ENCODE results near the gene NPC2.

NPC2 gene

DNA sequence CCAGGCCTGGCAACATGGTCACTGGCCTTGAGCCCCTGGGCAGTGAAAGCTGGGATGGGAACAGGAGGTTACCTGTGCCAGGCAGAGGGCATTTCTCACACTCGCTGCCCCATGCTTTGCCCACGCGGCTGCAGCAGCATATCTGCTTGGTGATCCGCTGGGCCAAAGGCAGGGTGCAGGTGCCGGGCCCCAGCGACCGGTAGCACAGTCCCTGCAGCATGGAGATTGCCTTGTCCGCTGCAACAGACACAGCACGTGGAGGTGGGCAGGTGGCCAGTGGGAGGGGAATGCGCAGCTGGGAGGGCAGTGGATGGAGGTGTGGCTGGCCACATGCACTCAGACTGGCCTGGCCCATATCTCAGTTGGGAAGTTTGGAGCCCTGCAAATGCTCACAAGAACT lies 35.8 kb upstream of the NPC2 start:
- Histone ChIP-seq H3K56ac (ENCODE audit: low read length) (no peak overlapping the region), H2AK5ac (ENCODE audit: low read length) (no peak overlapping the region), H3K27me3 (ENCODE audit: insufficient read depth, low read length, poor library complexity) (no peaks in the 10 kb centered on the region), H3K36me3 (ENCODE audit: control insufficient read depth, insufficient read depth, low read length) (no peaks in the 10 kb centered on the region), H3K79me2 (ENCODE audit: control insufficient read depth, insufficient read depth, low read length) (no peaks in the 10 kb centered on the region), H3K27ac (ENCODE audit: low read depth, low read length) (no peak overlapping the region), H3K4me1 (ENCODE audit: control insufficient read depth, low read depth, low read length) (no peaks in the 10 kb centered on the region), H3K4me3 (ENCODE audit: low read length) (no peak overlapping the region), H4K5ac (ENCODE audit: low read length) (no peak overlapping the region), H2BK5ac (ENCODE audit: low read length) (no peak overlapping the region), H3K18ac (ENCODE audit: low read length) (no peak overlapping the region), H2BK15ac (replicated peaks; ENCODE audit: low read depth) (no peak overlapping the region), H4K8ac (ENCODE audit: low read depth, low read length) (no peak overlapping the region), H3K79me1 (ENCODE audit: low read length) (no peaks in the 10 kb centered on the region), H3K4ac (ENCODE audit: low read depth, low read length) (no peak overlapping the region), H3K9ac (ENCODE audit: low read length) (no peak overlapping the region), H2BK120ac (ENCODE audit: low read depth, low read length) (no peak overlapping the region), H3K4me2 (ENCODE audit: low read length) (no peak overlapping the region), H3K23ac (ENCODE audit: low read length) (no peak overlapping the region)
- no CpG with 5 or more reads among the region's 10 CpGs for WGBS (ENCODE audit: extremely low coverage, insufficient coverage, low lambda C conversion rate)
- no peak for DNase-seq

DNA sequence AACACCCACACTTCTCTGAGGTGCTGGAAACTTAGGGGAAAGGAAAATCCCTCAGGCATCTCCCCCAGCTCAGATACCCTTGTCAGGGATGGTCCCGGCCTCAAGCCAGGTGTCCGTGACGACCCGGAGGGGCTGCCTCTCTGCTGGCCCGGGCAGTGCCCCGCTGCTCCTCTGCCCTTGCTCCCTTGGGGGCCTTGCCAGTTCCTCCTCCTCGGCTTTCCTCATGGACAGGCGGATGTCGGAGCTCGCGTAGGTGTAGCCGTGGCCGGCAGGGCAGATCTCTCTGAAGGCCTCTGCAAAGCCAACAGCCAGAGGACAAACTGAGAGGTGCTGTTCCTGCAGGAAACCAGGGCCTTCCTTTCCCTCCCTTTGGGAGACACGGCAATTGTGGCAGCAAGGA lies 35.3 kb upstream of the NPC2 start:
- Histone ChIP-seq H3K36me3 (ENCODE audit: control insufficient read depth, insufficient read depth, low read length) (no peaks in the 10 kb centered on the region), H3K9ac (ENCODE audit: low read length) (no peak overlapping the region), H2BK5ac (ENCODE audit: low read length) (no peak overlapping the region), H2BK15ac (replicated peaks; ENCODE audit: low read depth) (no peak overlapping the region), H3K27me3 (ENCODE audit: insufficient read depth, low read length, poor library complexity) (no peaks in the 10 kb centered on the region), H3K4me1 (ENCODE audit: control insufficient read depth, low read depth, low read length) (no peaks in the 10 kb centered on the region), H3K27ac (ENCODE audit: low read depth, low read length) (no peak overlapping the region), H2BK120ac (ENCODE audit: low read depth, low read length) (no peak overlapping the region), H4K5ac (ENCODE audit: low read length) (no peak overlapping the region), H3K4me2 (ENCODE audit: low read length) (no peak overlapping the region), H4K8ac (ENCODE audit: low read depth, low read length) (no peak overlapping the region), H3K79me2 (ENCODE audit: control insufficient read depth, insufficient read depth, low read length) (no peaks in the 10 kb centered on the region), H3K4me3 (ENCODE audit: low read length) (no peak overlapping the region), H3K18ac (ENCODE audit: low read length) (no peak overlapping the region), H3K23ac (ENCODE audit: low read length) (no peak overlapping the region), H3K4ac (ENCODE audit: low read depth, low read length) (no peak overlapping the region), H3K56ac (ENCODE audit: low read length) (no peak overlapping the region), H2AK5ac (ENCODE audit: low read length) (no peak overlapping the region), H3K79me1 (ENCODE audit: low read length) (no peaks in the 10 kb centered on the region)
- DNase-seq, result no peak
- WGBS (ENCODE audit: extremely low coverage, insufficient coverage, low lambda C conversion rate), result no CpG with 5 or more reads among the region's 14 CpGs

DNA sequence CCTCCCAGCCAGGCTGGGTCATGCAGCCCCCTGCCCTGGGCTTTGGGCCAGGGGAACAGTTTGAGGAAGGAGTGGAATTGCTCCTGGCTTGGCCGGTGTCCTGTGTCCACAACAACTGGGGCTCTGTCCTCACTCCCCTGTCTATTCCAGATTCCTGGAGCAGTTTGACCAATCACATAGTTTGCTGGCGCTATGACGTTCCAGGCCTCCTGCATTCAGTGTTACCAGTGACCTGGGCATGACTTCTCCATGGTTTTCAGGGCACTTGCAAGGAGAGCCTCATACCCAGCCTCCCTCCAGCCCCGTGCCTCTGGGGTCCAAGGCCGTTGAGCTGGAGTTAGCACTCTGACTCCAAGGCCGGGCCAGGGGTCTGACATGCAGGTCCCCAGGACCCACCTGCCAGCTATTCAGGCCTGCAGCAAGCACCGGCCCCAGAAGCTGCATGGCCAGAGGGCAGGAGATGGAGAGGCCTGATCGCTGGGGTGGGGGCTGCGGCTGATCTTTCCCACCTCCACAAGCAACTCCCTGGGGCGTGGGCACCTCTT lies 34.7 kb upstream of the NPC2 start:
- Histone ChIP-seq H3K4ac (ENCODE audit: low read depth, low read length) (no peak overlapping the region), H3K23ac (ENCODE audit: low read length) (no peak overlapping the region), H4K5ac (ENCODE audit: low read length) (no peak overlapping the region), H3K27ac (ENCODE audit: low read depth, low read length) (no peak overlapping the region), H3K9ac (ENCODE audit: low read length) (no peak overlapping the region), H3K4me3 (ENCODE audit: low read length) (no peak overlapping the region), H3K4me2 (ENCODE audit: low read length) (no peak overlapping the region), H3K79me1 (ENCODE audit: low read length) (no peaks in the 10 kb centered on the region), H3K56ac (ENCODE audit: low read length) (no peak overlapping the region), H2AK5ac (ENCODE audit: low read length) (no peak overlapping the region), H3K18ac (ENCODE audit: low read length) (no peak overlapping the region), H2BK5ac (ENCODE audit: low read length) (no peak overlapping the region), H3K27me3 (ENCODE audit: insufficient read depth, low read length, poor library complexity) (no peaks in the 10 kb centered on the region), H3K79me2 (ENCODE audit: control insufficient read depth, insufficient read depth, low read length) (no peaks in the 10 kb centered on the region), H2BK15ac (replicated peaks; ENCODE audit: low read depth) (no peak overlapping the region), H2BK120ac (ENCODE audit: low read depth, low read length) (no peak overlapping the region), H3K36me3 (ENCODE audit: control insufficient read depth, insufficient read depth, low read length) (no peaks in the 10 kb centered on the region), H4K8ac (ENCODE audit: low read depth, low read length) (no peak overlapping the region), H3K4me1 (ENCODE audit: control insufficient read depth, low read depth, low read length) (no peaks in the 10 kb centered on the region)
- no peak for DNase-seq
- WGBS (ENCODE audit: extremely low coverage, insufficient coverage, low lambda C conversion rate), result no CpG with 5 or more reads among the region's 10 CpGs

DNA sequence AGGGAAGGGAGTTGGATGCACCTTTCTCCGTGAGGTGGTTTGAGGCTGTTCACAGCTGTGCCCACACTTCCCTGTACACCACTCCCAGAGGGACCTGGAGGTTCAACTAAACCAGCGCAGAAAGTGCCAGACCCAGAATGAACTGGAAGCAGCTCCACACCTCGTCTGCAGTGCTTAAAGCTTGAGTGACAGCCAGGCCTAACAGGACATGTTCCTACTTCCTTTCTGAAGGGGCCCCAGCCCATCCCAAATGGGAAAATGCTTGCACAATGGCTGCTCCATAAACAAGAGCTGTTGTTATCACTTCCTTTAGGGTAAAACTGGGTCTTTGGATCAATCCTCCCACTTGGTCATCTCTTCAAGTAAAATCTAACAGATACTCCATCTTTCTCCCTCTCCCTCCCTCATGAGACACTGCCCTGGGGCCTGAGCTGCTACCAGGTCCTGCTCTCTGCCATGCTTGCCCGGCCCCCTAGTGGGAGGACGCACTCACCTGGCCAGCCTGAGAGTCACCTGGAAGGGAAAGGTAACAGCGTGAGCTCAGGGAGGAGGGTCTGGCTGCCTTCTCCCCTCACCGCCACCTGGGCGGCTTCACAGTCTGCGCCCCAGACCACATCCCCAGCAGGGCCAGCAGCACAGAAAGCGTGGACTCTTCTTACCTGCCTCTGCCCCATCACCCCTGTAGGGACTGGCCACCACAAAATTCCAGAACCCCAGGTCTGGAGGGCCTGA lies 33.9 kb upstream of the NPC2 start:
- no peak overlapping the region for H2BK5ac ChIP-seq (ENCODE audit: low read length)
- no peak overlapping the region for H3K56ac ChIP-seq (ENCODE audit: low read length)
- no peak overlapping the region for H3K4ac ChIP-seq (ENCODE audit: low read depth, low read length)
- no peak overlapping the region for H4K5ac ChIP-seq (ENCODE audit: low read length)
- H3K4me3 ChIP-seq (ENCODE audit: low read length), result no peak overlapping the region
- H2AK5ac ChIP-seq (ENCODE audit: low read length), result no peak overlapping the region
- no peak overlapping the region for H3K4me2 ChIP-seq (ENCODE audit: low read length)
- H3K36me3 ChIP-seq (ENCODE audit: control insufficient read depth, insufficient read depth, low read length), result no peaks in the 10 kb centered on the region
- no peak overlapping the region for H3K9ac ChIP-seq (ENCODE audit: low read length)
- H3K4me1 ChIP-seq (ENCODE audit: control insufficient read depth, low read depth, low read length), result no peaks in the 10 kb centered on the region
- H3K18ac ChIP-seq (ENCODE audit: low read length), result no peak overlapping the region
- H3K23ac ChIP-seq (ENCODE audit: low read length), result no peak overlapping the region
- no CpG with 5 or more reads among the region's 10 CpGs for WGBS (ENCODE audit: extremely low coverage, insufficient coverage, low lambda C conversion rate)
- no peak overlapping the region for H2BK15ac ChIP-seq (replicated peaks; ENCODE audit: low read depth)
- no peak overlapping the region for H2BK120ac ChIP-seq (ENCODE audit: low read depth, low read length)
- no peak for DNase-seq
- no peaks in the 10 kb centered on the region for H3K79me1 ChIP-seq (ENCODE audit: low read length)
- H3K79me2 ChIP-seq (ENCODE audit: control insufficient read depth, insufficient read depth, low read length), result no peaks in the 10 kb centered on the region
- no peak overlapping the region for H3K27ac ChIP-seq (ENCODE audit: low read depth, low read length)
- no peaks in the 10 kb centered on the region for H3K27me3 ChIP-seq (ENCODE audit: insufficient read depth, low read length, poor library complexity)
- H4K8ac ChIP-seq (ENCODE audit: low read depth, low read length), result no peak overlapping the region

DNA sequence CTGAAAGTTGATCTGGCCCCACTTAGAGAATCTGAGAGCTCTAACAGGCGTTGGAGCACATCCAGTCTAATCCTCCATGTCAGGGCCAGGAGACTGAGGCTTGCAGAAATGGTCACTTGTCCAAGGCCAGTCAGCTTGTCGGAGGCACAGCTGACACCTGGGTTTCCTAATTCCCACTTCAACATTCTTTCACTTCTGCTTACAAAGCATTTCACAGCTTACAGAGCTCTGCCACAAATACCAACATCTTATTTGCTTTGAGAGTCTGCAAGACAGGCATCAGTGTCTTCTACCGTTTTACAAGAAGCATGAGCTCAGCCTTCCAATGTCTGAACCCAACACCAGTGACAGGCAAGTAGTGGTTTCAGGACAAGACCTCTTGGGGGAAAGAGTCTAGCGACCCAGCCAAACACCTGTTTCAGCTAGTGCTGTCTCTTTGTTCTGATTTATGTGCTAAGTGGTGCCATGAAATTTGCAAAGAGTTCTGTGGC lies 32.3 kb upstream of the NPC2 start:
- H3K23ac ChIP-seq (ENCODE audit: low read length), result no peak overlapping the region
- no peak overlapping the region for H4K8ac ChIP-seq (ENCODE audit: low read depth, low read length)
- H3K4me2 ChIP-seq (ENCODE audit: low read length), result no peak overlapping the region
- no peak overlapping the region for H3K56ac ChIP-seq (ENCODE audit: low read length)
- H3K4ac ChIP-seq (ENCODE audit: low read depth, low read length), result no peak overlapping the region
- no peak for DNase-seq
- H2BK15ac ChIP-seq (replicated peaks; ENCODE audit: low read depth), result no peak overlapping the region
- H2BK120ac ChIP-seq (ENCODE audit: low read depth, low read length), result no peak overlapping the region
- WGBS (ENCODE audit: extremely low coverage, insufficient coverage, low lambda C conversion rate), result no CpG with 5 or more reads among the region's 4 CpGs
- H3K36me3 ChIP-seq (ENCODE audit: control insufficient read depth, insufficient read depth, low read length), result no peaks in the 10 kb centered on the region
- no peak overlapping the region for H3K4me3 ChIP-seq (ENCODE audit: low read length)
- no peaks in the 10 kb centered on the region for H3K4me1 ChIP-seq (ENCODE audit: control insufficient read depth, low read depth, low read length)
- H3K9ac ChIP-seq (ENCODE audit: low read length), result no peak overlapping the region
- no peaks in the 10 kb centered on the region for H3K27me3 ChIP-seq (ENCODE audit: insufficient read depth, low read length, poor library complexity)
- H2BK5ac ChIP-seq (ENCODE audit: low read length), result no peak overlapping the region
- H4K5ac ChIP-seq (ENCODE audit: low read length), result no peak overlapping the region
- no peak overlapping the region for H2AK5ac ChIP-seq (ENCODE audit: low read length)
- no peaks in the 10 kb centered on the region for H3K79me2 ChIP-seq (ENCODE audit: control insufficient read depth, insufficient read depth, low read length)
- H3K27ac ChIP-seq (ENCODE audit: low read depth, low read length), result no peak overlapping the region
- no peak overlapping the region for H3K18ac ChIP-seq (ENCODE audit: low read length)
- no peaks in the 10 kb centered on the region for H3K79me1 ChIP-seq (ENCODE audit: low read length)

DNA sequence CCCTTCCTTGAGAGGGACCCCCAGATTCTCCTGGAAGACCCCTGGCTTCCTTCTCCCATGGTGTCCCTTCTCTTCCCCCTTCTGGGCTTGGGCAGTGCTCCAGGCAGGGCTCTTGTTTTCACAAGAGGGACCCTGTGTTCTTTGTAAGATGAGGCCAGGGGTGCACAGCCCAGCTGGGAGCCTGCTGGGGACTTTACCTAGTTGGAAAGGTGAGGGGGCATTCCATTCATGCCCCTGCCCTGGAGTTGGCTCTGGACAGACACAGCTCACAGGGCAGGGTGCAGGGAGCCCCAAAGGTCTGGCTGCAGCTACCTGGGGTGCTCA lies 31.7 kb upstream of the NPC2 start:
- Histone ChIP-seq H3K27ac (ENCODE audit: low read depth, low read length) (no peak overlapping the region), H2BK15ac (replicated peaks; ENCODE audit: low read depth) (no peak overlapping the region), H3K56ac (ENCODE audit: low read length) (no peak overlapping the region), H2BK5ac (ENCODE audit: low read length) (no peak overlapping the region), H3K79me1 (ENCODE audit: low read length) (no peaks in the 10 kb centered on the region), H3K9ac (ENCODE audit: low read length) (no peak overlapping the region), H3K4me1 (ENCODE audit: control insufficient read depth, low read depth, low read length) (no peaks in the 10 kb centered on the region), H2BK120ac (ENCODE audit: low read depth, low read length) (no peak overlapping the region), H3K4me2 (ENCODE audit: low read length) (no peak overlapping the region), H4K5ac (ENCODE audit: low read length) (no peak overlapping the region), H3K79me2 (ENCODE audit: control insufficient read depth, insufficient read depth, low read length) (no peaks in the 10 kb centered on the region), H3K23ac (ENCODE audit: low read length) (no peak overlapping the region), H3K27me3 (ENCODE audit: insufficient read depth, low read length, poor library complexity) (no peaks in the 10 kb centered on the region), H3K4ac (ENCODE audit: low read depth, low read length) (no peak overlapping the region), H4K8ac (ENCODE audit: low read depth, low read length) (no peak overlapping the region), H3K4me3 (ENCODE audit: low read length) (no peak overlapping the region), H3K36me3 (ENCODE audit: control insufficient read depth, insufficient read depth, low read length) (no peaks in the 10 kb centered on the region), H2AK5ac (ENCODE audit: low read length) (no peak overlapping the region), H3K18ac (ENCODE audit: low read length) (no peak overlapping the region)
- no peak for DNase-seq
